HepG2 (cell line): ENCODE measurements around the gene HEXIM1. TPM values are rescaled to one million over a fixed set of nuclear protein-coding genes. Genes with fewer than 3 reads are reported as not detected.
A peak's percentile ranks its signal among the peaks of the same experiment; 100 is the strongest.

Experiments used
- AGO2 ChIP-seq: fragments of 200-400 bp; formaldehyde crosslinking; optimal IDR thresholded peaks from 2 replicates; pipeline ENCODE3; 2017; ENCODE audit warnings: mild to moderate bottlenecking, low read depth, low read length, moderate library complexity
- HNRNPL ChIP-seq: fragments of 200-400 bp; formaldehyde crosslinking; IDR thresholded peaks from 2 replicates; pipeline ENCODE4 v1.6.1; 2017; ENCODE audit warnings: mild to moderate bottlenecking, low read depth, low read length
- RBFOX2 ChIP-seq: fragments of 200-400 bp; formaldehyde crosslinking; IDR thresholded peaks from 2 replicates; pipeline ENCODE4 v1.6.1; 2017; ENCODE audit warnings: low read depth, mild to moderate bottlenecking, low read length
- SOX5 ChIP-seq: IDR thresholded peaks from 2 replicates; pipeline ENCODE4 v1.6.1; 2016; ENCODE audit warnings: borderline replicate concordance
- SYNCRIP ChIP-seq: fragments of 200-400 bp; formaldehyde crosslinking; IDR thresholded peaks from 2 replicates; pipeline ENCODE4 v1.6.1; 2018; ENCODE audit warnings: mild to moderate bottlenecking, low read depth, low read length; ENCODE audit not compliant: insufficient read depth
- WIZ ChIP-seq: sonication (generic); formaldehyde crosslinking; IDR thresholded peaks from 2 replicates; pipeline ENCODE4 v1.5.1; 2020; ENCODE audit warnings: mild to moderate bottlenecking, missing genetic modification reagents
- ZC3H13 ChIP-seq: sonication (generic); formaldehyde crosslinking; IDR thresholded peaks from 2 replicates; pipeline ENCODE4 v1.8.1; 2023; ENCODE audit warnings: mild to moderate bottlenecking, missing genetic modification reagents, moderate library complexity
- ZKSCAN8 ChIP-seq: IDR thresholded peaks from 2 replicates; pipeline ENCODE4 v1.6.1; 2016; ENCODE audit warnings: borderline replicate concordance, missing genetic modification reagents, missing compliant biosample characterization
- ZNF180 ChIP-seq: sonication (generic); formaldehyde crosslinking; IDR thresholded peaks from 2 replicates; pipeline ENCODE4 v1.4.0; 2020; ENCODE audit warnings: low read depth, missing genetic modification reagents, borderline replicate concordance
- ZNF331 ChIP-seq: sonication (generic); formaldehyde crosslinking; IDR thresholded peaks from 2 replicates; pipeline ENCODE4 v1.4.0; 2020; ENCODE audit warnings: missing genetic modification reagents
- ZNF549 ChIP-seq: sonication (generic); formaldehyde crosslinking; IDR thresholded peaks from 2 replicates; pipeline ENCODE4 v1.5.0; 2020; ENCODE audit warnings: missing genetic modification reagents
- ZNF607 ChIP-seq: sonication (generic); formaldehyde crosslinking; IDR thresholded peaks from 2 replicates; pipeline ENCODE4 v1.5.1; 2020; ENCODE audit warnings: missing genetic modification reagents, mild to moderate bottlenecking, borderline replicate concordance
- ZNF883 ChIP-seq: sonication (generic); formaldehyde crosslinking; IDR thresholded peaks from 2 replicates; pipeline ENCODE4 v1.5.1; 2020; ENCODE audit warnings: mild to moderate bottlenecking, missing genetic modification reagents; ENCODE audit errors: not compliant biosample characterization
- polyA plus RNA-seq, 8 experiments: library from polyadenylated mRNA; depleted of rRNA in 3 of 8; stranded (reverse) in 7 of 8; unstranded in 1 of 8; fragments of >200 nt; fragmentation: Illumina TruSeq in 4 of 8; extraction: Trizol in 4 of 8; gene quantifications; 2 replicates each; pipeline versions ENCODE4 v1.2.1 to v1.2.3, GENCODE V29; 2011 to 2016; ENCODE audit warnings: low read depth in 4 of 8, missing spikeins in 1 of 8, mixed read lengths in 1 of 8; ENCODE audit not compliant: insufficient read depth in 1 of 8
- total RNA-seq, 5 experiments: library from RNA; depleted of rRNA; stranded (reverse); fragments of >200 nt; fragmentation: Illumina TruSeq; extraction: Trizol; gene quantifications; 2 replicates each; pipeline ENCODE4 v1.2.3, GENCODE V29; 2016; ENCODE audit warnings: low read depth in 1 of 5
- TF ChIP-seq, protein P1 (sequence below): sonication (generic); formaldehyde crosslinking; IDR thresholded peaks from 2 replicates; pipeline ENCODE4 v1.4.0; 2020; ENCODE audit warnings: missing genetic modification reagents
- TF ChIP-seq, protein P2 (sequence below): sonication (generic); formaldehyde crosslinking; IDR thresholded peaks from 2 replicates; pipeline ENCODE4 v1.9.0; 2022; ENCODE audit warnings: missing genetic modification reagents, mild to moderate bottlenecking, borderline replicate concordance
- TF ChIP-seq, protein P3 (sequence below): sonication (generic); formaldehyde crosslinking; IDR thresholded peaks from 2 replicates; pipeline ENCODE4 v1.4.0; 2020; ENCODE audit warnings: mild to moderate bottlenecking, missing genetic modification reagents
- TF ChIP-seq, protein P4 (sequence below): sonication (generic); formaldehyde crosslinking; IDR thresholded peaks from 2 replicates; pipeline ENCODE4 v1.5.1; 2020; ENCODE audit warnings: mild to moderate bottlenecking, missing genetic modification reagents, borderline replicate concordance

Gene HEXIM1
- total and polyA plus RNA-seq, 2 of the 13 experiments (the other 11 are each of a cell fraction or from before 2014, with no cell fraction given), result 10.5 to 16.6 TPM

DNA sequence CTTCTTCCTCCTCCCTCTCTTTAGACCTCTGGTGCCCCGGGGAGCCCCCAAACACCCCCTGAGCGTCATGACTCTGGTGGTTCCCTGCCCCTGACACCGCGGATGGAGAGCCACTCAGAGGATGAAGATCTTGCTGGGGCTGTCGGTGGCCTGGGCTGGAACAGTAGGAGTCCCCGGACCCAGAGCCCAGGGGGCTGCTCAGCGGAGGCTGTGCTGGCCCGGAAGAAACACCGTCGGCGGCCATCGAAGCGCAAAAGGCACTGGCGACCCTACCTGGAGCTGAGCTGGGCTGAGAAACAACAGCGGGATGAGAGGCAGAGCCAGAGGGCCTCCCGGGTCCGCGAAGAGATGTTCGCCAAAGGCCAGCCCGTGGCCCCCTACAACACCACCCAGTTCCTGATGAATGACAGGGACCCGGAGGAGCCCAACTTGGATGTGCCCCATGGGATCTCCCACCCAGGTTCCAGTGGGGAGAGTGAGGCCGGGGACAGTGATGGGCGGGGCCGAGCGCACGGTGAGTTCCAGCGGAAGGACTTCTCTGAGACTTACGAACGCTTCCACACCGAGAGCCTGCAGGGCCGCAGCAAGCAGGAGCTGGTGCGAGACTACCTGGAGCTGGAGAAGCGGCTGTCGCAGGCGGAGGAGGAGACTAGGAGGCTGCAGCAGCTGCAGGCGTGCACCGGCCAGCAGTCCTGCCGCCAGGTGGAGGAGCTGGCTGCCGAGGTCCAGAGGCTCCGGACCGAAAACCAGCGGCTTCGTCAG is 20.9 kb downstream of the HEXIM1 start (continued):
- TF ChIP-seq, protein P1, sequence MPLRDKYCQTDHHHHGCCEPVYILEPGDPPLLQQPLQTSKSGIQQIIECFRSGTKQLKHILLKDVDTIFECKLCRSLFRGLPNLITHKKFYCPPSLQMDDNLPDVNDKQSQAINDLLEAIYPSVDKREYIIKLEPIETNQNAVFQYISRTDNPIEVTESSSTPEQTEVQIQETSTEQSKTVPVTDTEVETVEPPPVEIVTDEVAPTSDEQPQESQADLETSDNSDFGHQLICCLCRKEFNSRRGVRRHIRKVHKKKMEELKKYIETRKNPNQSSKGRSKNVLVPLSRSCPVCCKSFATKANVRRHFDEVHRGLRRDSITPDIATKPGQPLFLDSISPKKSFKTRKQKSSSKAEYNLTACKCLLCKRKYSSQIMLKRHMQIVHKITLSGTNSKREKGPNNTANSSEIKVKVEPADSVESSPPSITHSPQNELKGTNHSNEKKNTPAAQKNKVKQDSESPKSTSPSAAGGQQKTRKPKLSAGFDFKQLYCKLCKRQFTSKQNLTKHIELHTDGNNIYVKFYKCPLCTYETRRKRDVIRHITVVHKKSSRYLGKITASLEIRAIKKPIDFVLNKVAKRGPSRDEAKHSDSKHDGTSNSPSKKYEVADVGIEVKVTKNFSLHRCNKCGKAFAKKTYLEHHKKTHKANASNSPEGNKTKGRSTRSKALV (CRISPR knock-in tag), result no peak
- peak; percentile 15 for TF ChIP-seq ZNF883
- peak; percentile 58 for TF ChIP-seq RBFOX2
- 0 out of 2 replicates have a peak, but pooled peaks have one; percentile 2 for TF ChIP-seq HNRNPL
- TF ChIP-seq SYNCRIP, result no peak
- no peak for TF ChIP-seq ZNF607
- no peak for TF ChIP-seq ZKSCAN8
- no peak for TF ChIP-seq ZNF180 (CRISPR knock-in tag)
- TF ChIP-seq, protein P2, sequence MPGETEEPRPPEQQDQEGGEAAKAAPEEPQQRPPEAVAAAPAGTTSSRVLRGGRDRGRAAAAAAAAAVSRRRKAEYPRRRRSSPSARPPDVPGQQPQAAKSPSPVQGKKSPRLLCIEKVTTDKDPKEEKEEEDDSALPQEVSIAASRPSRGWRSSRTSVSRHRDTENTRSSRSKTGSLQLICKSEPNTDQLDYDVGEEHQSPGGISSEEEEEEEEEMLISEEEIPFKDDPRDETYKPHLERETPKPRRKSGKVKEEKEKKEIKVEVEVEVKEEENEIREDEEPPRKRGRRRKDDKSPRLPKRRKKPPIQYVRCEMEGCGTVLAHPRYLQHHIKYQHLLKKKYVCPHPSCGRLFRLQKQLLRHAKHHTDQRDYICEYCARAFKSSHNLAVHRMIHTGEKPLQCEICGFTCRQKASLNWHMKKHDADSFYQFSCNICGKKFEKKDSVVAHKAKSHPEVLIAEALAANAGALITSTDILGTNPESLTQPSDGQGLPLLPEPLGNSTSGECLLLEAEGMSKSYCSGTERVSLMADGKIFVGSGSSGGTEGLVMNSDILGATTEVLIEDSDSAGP (CRISPR knock-in tag), result 0 out of 2 replicates have a peak, but pooled peaks have one; percentile 35
- no peak for TF ChIP-seq SOX5 (CRISPR knock-in tag)
- no peak for TF ChIP-seq WIZ (CRISPR knock-in tag)
- TF ChIP-seq ZNF549 (CRISPR knock-in tag), result no peak
- 0 out of 2 replicates have a peak, but pooled peaks have one; percentile 15 for TF ChIP-seq ZC3H13 (CRISPR knock-in tag)
- TF ChIP-seq ZNF331 (CRISPR knock-in tag), result no peak
- peak; percentile 89 for TF ChIP-seq AGO2
- TF ChIP-seq, protein P3, sequence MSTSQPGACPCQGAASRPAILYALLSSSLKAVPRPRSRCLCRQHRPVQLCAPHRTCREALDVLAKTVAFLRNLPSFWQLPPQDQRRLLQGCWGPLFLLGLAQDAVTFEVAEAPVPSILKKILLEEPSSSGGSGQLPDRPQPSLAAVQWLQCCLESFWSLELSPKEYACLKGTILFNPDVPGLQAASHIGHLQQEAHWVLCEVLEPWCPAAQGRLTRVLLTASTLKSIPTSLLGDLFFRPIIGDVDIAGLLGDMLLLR, result 0 out of 2 replicates have a peak, but pooled peaks have one; percentile 50
- TF ChIP-seq, protein P4, sequence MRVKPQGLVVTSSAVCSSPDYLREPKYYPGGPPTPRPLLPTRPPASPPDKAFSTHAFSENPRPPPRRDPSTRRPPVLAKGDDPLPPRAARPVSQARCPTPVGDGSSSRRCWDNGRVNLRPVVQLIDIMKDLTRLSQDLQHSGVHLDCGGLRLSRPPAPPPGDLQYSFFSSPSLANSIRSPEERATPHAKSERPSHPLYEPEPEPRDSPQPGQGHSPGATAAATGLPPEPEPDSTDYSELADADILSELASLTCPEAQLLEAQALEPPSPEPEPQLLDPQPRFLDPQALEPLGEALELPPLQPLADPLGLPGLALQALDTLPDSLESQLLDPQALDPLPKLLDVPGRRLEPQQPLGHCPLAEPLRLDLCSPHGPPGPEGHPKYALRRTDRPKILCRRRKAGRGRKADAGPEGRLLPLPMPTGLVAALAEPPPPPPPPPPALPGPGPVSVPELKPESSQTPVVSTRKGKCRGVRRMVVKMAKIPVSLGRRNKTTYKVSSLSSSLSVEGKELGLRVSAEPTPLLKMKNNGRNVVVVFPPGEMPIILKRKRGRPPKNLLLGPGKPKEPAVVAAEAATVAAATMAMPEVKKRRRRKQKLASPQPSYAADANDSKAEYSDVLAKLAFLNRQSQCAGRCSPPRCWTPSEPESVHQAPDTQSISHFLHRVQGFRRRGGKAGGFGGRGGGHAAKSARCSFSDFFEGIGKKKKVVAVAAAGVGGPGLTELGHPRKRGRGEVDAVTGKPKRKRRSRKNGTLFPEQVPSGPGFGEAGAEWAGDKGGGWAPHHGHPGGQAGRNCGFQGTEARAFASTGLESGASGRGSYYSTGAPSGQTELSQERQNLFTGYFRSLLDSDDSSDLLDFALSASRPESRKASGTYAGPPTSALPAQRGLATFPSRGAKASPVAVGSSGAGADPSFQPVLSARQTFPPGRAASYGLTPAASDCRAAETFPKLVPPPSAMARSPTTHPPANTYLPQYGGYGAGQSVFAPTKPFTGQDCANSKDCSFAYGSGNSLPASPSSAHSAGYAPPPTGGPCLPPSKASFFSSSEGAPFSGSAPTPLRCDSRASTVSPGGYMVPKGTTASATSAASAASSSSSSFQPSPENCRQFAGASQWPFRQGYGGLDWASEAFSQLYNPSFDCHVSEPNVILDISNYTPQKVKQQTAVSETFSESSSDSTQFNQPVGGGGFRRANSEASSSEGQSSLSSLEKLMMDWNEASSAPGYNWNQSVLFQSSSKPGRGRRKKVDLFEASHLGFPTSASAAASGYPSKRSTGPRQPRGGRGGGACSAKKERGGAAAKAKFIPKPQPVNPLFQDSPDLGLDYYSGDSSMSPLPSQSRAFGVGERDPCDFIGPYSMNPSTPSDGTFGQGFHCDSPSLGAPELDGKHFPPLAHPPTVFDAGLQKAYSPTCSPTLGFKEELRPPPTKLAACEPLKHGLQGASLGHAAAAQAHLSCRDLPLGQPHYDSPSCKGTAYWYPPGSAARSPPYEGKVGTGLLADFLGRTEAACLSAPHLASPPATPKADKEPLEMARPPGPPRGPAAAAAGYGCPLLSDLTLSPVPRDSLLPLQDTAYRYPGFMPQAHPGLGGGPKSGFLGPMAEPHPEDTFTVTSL (CRISPR knock-in tag), result no peak
- TF ChIP-seq, all 625 proteins: peak for 10
